ENCODE results near the gene AVEN.

The AVEN gene

DNA sequence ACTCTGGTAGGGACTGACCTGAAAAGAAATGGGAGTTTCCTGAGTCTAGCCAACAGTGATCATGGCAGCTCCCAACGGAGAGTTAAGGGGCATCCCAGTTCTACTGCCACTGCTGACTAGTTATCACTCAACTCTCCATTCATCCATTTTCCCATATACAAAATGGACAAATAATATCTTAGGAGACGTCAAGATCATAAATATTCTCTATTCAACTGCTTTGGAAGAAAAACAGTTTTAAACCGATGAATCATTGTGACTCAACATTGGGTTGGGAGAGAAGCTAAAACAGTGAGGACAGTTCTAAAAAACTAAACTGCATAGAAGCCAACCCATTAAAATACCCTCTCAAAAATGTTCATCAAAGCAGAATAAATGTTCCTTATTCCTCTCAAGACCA is 128.3 kb downstream of the AVEN start:
- DNase-seq, result no peak

DNA sequence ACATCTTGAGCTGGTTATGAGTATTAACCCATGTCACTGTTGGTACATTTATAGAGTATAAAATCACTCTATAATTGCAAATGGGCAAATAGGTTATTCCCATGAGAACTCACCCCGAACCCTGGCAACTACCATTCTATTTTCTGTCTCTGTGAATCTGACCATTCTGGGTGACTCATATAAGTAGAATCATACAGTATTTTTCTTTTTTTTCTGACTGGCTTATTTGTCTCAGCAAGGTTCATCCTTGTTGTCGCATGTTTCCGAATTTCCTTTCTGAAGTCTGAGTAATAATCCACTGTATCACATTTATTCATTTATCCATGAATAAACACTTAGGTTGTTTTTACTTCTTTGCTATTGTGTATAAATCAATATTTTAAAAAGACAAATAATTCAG is 130.6 kb downstream of the AVEN start:
- no peak for DNase-seq

DNA sequence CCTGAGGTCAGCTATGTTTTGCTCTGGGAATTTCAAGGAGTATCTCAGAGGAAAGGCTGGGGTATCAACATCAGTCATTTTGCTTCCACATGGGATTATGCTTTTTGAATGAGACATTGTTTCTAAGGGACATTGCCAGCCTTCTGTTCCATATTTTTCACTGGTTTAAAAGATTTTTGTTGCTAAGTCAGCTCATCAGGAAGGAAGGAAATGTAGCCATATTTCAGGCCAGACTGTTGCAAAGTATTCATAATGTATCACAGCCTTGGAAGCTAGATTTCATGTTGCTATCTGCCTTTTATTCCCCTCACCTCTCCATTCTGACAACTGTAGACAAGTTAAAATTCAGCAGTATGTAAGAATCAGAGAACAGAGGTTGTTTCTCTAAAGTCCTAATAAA is 131.7 kb downstream of the AVEN start:
- DNase-seq, result no peak

DNA sequence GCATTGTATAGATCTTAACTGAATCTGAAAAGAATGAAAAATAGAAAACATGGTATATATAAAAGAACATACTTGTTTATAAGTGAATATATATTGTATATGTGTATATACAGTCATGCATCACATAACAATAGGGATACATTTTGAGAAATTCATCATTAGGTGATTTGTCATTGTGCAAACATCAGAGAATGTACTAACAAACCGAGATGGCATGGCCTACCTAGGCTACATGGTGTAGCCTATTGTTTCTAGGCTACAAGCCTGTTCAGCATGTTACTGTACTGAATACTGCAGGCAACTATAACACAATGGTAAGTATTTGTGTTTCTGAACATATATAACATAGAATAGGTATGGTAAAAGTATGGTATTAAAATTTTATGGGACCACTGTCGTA is 135.3 kb downstream of the AVEN start:
- DNase-seq, result no peak

DNA sequence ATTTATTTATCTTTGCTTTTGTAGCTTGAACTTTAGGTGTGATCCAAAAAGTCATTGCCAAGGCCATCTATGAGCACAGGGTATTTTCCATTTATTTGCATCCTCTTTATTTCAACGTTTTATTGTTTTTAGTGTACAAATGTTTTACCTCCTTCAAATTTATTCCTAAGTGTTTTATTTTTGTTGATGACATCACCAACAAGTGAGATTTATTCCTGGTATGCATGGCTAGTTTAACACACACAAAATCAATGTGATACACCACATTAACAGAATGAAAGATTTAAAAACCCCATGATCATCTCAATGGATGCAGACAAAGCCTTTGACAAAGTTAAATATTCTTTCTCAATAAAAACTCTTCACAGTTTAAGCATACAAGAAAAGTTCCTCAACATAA is 137.0 kb downstream of the AVEN start:
- DNase-seq, result no peak

DNA sequence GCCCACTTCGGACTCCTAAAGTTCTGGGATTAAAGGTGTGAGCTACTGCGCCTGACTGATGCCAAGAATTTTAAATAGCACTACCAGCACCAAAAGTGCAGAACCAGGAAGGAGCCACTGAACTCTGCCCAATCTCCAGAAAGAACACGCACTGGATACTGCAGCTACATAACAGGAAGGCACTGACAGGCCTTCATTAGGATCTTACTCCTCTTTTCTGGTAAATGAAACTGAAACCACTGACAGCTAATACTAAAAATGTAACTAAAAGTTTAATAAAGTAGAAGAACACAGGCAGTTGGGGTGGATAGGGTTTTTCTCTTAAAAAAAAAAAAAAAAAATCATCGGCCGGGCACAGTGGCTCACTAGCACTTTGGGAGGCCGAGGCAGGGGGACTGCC is 144.8 kb downstream of the AVEN start:
- DNase-seq, result no peak

DNA sequence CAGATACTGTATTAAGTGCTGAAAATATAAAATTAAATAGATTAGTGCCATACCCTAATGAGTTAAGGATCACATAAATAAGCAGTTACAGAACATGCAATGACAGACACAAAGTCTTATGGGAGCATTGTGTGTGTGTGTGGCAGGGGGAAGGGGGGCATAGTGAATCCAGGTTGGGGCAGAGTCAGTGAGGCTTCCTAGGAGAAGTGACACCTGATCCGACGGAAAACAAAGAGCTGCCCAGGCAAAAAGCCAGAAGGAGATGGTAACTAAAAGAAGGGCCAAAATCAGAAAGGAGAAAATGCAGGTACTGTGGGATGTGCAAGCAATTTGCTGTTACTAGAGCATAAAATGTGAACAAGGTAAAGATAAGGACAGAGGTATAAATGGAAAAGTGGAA is 150.8 kb downstream of the AVEN start:
- no peak for DNase-seq

DNA sequence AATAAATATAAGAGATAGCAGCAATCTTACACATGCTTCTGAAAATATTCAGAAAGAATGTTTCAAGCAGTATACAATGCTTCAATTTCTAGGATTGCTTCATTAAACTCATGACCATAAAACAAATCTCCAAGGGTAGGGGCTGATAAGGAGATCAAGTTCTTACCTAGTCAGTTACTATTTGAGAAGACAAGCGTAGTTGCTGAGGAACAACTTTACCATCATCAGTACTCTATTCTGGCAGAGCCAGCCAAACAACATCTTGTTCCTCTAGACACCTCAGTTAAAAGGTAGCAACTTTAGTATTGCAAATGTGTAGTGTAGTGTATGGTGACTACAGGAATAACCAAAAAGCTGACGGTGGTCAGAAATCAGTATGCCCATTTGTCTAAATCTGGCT is 156.1 kb downstream of the AVEN start:
- no peak for DNase-seq

DNA sequence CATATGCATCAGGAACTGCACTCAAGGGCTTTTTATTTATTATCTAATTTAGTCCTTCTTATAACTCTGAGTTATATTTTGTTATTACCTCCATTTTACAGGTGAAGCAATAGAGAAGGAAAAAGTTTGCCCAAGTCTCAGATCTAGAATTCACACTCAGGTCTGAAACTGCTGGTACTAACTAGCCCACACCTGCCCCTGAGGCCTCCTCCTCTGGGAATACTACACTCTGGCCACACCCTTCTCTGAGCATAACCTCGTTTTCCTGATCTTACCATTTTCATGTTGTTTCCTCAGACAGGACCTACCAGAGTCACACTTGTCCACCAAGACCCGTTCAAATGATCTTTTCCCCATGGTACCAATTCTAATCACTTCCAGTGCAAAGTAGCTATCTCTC is 164.8 kb downstream of the AVEN start:
- DNase-seq, result no peak

DNA sequence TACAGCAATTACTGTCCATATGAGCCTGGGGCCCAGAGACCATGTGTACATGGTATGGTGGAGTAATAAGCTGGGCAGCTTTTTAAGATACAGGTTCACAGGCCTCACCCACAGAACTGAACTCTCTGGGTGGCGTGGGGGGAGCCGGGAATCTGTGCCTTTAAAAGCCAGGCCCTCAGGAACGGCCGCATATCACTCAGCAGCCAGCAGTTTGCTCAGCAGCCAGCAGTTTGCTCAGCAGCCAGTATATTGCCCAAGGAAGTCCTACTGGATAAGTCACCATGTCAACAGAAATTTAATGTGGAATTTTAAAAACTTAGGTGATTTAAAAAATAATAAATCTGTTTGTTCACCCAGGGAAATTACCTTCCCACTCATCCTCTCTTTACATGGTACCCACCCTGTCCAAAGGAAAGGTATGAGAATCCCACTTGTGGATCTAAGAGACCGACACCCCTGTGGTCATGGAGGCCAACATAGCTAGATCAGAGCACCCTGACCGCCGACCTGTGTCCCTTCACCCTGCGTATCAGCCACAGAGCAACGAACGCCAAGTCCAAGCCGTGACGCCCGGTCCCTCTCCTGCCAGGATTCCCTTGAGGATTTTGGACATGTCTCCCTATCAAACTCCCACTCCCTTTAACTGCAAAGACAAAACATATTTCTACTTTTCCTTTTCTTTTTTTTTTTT is 166.4 kb downstream of the AVEN start:
- no peak for DNase-seq

DNA sequence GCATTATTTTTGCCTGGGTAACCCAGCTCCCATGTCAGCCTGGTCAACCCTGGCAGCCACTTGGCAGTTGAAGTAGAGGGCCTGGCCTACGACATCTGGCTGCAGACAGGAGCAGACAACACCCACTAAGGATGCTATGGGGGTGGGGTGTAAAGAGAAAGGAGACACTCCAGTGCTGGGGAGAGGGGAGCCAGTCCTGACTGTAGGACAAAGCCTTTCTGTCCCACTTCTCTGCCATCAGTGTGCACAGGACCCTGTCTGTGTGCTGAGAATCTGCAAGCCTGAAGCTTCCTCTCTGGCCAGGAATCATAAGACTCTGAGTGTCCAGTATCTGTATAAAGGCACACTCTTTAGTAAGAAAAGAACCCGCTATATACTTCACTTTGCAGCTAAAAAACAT is 167.0 kb downstream of the AVEN start:
- no peak for DNase-seq

DNA sequence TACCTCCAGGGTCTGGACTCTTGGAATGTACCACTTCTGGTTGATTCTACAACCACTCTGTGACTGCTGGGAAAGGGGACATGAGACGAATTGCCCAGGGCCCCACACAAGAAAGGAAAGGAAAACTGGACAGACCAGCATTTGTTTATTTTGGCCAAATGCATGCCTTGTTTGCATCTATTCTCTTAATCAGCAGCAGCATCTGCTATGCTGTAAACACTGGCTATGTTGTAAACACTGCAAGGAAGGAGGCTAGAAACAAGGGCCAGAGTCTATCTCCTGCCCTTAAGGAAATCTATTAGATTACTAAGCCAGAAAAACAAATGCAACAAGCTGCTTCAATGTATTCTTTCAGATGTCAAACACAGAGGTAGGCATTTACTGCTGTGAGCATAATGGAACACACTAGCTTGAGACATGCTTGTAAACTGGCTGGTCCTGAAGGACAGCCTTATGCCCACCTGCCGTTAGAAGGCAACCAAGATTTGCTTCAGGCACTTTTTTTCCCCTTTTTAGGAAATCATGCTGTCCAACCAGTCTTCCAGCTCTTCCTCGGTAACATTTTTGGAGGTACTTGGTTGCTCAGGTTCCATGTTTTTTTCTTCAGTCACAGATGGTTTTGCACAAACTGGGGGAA is 172.8 kb downstream of the AVEN start:
- no peak for DNase-seq

DNA sequence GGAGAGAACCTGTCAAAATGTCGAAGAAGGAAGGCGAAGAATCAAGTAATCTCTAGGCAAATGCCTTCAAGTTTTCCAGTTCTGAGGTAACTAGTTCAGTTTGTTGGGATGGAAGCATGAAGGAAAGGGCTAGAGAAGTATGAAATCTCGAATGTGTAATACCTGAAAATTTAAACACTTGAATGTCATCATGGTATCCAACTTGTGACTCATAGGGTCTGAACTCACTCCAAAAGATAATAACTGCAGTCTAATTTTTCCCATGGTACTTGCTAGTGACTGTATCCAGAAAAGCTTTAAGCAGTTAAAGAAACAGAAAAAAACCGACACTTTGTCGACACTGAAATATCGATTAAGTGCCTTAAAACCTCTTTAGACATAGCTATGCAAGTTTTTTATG is 173.6 kb downstream of the AVEN start:
- DNase-seq, result no peak

DNA sequence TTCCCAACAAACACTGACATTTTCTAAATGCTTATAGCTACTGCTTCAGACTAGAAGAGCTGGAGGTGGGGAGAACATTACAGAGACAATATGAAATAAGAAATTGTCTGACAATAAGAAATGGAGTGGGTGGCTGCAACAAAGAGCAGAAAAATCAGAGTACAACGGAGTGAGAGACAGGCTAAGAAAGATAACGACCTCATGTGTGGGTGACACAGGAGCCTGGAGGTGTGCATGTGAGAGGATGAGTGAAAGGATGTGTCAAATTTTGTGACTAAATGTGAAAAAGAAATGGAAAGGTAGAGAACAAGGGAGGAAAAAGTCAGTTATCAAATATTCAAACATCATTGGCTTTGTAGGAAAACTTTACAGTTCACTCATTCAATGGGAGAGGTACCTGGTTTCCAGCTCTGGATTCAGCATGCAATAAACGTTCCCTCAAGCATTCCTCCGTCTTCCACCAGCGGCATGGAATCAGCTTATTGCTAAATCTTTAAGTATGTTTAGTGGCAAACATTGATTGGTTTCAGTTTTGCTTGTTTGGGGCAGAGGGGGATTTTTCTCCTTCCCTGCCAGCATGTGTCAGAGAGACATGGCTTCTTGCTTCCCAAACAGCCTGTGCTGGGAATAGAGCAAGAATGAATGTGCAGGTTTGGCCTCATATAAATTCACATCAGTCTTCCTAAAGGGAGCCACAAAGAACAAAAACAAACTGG is 174.5 kb downstream of the AVEN start:
- DNase-seq, result no peak

DNA sequence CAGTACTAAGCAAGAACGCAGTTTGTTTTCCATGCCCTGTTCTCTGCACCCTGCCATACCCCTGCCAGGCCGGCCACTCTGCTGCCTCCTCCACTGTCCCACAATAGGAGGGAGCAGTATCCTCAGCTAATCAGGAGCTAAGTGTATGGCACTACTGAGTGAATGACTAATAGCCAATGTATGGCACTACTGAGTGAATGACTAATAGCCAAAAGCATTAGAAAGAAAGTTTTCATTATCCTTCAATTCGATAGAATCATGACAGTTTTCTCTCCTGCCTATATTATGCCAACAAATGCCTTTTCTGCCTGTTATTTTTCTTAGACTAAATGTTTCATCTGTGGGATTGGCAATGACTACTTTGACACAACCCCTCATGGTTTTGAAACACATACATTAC is 178.2 kb downstream of the AVEN start:
- no peak for DNase-seq

DNA sequence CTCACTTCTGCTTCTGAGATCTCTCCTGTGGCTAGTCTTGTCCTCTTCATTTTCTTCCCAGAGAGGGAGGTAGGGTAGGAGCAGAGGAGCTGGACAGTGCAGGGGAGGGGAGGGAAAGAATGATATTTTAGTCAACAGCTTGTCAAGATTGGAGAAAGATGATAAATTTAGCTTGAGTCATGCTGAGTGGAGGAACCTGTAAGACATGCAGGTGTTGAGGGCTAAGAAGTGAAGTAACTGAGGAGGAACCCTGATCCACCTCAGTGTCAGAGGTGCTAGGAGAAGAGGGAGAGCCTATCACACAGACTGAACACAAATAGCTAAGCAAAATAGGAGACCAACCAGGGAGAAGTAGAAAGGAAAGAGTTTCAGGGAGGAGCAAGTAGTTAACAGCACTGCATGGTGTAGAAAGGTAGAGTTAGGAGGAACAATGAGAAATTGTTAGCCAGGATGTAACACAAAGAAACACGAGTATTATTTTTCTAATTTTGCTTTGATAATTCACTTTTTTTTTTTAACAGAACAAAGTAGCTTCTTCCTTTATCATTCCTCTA is 178.9 kb downstream of the AVEN start:
- DNase-seq, result no peak

DNA sequence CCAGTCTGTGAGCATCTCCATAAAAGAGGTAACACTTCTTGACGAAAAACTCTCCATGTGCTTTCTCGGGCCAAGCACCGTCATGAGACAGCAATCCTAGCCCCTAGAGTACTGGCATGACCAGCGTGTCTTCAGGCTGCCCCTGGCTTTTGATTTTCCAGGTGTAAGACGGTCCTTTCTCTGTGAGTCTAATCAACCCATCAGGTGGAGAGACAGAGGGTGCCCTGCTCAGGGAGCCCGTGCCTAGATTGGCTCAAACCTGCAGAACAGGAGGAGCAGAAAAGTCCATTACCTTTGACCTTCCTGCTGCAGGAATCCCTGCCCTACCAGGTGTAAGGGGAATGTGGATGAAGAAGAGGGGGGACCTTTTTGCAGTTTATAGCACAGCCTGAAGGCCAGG is 180.2 kb downstream of the AVEN start:
- no peak for DNase-seq

DNA sequence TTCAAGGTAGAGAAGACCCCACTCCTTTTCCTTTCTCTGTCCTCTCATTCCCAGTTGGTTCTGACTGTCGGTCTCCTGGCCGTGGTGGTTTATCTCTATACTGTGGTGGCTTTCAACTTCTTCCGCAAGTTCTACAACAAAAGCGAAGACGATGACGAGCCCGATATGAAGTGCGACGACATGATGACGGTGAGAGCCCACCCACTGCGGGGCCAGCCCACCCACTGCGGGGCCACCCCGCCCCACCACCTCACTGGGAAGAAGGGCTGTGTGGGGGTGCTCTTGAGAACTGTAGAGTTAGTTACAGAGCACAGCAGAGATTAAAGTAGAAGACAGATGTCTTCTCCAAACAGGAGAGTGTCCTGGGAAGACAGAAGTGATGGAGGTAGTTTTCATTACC is 181.3 kb downstream of the AVEN start:
- no peak for DNase-seq

DNA sequence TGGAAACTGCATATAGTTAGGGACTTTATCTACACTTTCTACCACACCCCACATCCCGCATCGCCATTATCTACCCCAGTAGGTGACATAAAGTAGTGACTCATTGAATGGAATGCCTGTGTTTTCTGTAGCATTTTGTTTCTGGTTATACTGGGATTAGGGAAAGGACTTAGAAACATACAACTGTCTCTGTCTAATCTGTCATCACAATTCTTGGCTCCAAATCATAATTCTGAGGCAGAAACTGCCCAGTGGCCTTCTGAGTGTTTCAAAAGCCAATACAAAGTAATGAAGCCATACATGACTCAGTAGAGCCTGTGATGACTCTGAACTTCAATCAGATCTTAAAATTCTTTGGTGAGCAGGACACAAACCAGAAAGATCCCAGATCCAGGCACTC is 186.4 kb downstream of the AVEN start:
- no peak for DNase-seq

DNA sequence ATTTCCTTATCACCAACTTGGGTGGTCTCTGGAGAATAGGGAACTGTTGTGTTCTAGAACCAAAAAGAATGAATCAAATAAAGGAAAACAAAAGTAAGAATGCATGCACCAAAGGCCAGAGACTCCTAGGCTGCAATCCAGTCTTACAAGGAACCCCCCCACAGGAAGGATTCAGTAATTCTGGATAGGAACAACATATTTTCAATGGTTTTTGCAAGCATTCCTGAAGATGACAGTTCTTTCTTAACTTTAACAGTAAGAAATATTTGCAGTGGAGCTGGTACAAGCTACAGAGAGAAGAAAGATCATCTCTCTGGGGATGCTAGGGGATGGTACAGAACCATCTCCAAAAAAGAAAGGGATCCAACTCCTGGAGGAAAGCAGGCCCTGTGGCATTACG is 186.9 kb downstream of the AVEN start:
- no peak for DNase-seq

DNA sequence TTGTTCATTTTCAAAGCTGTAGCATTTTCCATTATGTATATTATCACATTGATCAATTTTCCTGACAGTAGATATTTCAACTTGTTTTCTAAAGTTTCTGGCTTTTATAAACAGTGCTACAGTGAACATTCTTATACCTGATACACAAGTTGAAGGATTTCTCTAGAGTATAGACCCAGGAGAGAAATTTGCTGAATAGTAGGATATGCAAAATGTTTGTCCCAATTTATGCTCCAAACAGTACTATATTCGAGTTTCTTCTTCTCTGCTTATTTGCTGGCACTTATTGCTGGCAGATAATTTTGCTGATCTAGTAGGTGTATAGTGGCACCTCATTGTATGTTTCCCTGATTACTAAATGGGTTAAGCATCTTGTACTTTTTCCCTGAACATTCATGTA is 187.9 kb downstream of the AVEN start:
- DNase-seq, result no peak

DNA sequence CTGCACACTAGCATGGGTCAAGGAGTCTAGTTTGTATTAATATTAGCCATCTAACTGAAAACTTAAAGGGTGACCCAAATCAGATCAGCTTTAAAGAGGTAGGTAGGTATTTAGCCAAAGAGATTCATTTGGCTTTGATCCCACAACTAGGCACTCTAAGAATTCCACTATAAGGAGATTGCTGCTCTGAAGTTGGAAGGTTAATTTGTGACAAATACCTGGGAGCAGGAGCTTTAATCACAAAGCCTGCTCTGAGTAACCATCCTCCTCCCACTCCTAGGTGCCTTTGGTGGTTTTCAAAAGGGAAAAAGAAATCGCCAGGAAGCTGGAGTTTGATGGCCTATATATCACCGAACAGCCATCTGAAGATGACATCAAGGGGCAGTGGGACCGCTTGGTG is 191.0 kb downstream of the AVEN start:
- no peak for DNase-seq

DNA sequence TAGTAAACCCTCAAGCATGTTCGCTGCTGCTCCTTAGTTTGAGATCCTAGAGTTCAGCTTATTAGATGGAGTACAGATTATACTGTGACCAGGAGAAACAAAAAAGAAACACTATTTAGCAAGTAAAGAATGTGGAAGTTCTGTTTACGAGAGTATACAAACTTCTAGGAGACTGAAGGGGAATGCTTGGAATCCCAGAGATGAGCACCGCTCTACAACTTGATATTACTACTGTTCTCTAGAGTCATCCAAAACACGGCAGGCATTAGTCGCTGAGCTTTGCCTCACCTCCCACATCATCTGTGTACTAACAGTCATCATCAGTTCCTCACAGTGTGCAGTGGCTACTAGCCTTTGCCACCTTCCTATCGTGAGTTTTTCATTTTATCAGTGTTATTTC is 192.1 kb downstream of the AVEN start:
- DNase-seq, result no peak

DNA sequence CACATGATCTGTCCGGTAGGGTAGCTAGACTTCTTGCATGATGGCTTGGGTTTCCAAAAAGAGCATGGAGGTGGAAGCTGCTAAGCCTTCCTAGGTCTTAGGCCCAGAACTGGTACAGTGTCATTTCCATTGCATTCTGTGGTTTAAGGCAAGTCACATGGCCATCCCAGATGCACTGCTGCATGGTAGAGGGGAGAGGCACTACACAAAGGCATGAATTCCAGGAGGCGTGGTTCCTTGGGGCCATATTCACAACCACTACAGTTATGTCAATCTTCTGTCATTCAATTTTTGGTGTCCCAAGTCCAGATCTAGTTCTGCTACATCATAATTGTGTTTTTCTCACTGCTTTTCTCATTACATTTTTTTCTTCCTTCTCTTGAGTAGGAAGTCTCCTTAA is 192.9 kb downstream of the AVEN start:
- DNase-seq, result no peak

Measured in activated CD4-positive, alpha-beta T cell treated with anti-CD3 and anti-CD28 coated beads, Interleukin-10, Interleukin-2, amounts not matched to agents 100 ng/mL and 50 ng/mL, durations not matched to agents 16 hours and 8 hours (primary cell).